HG03354 (cell line): ENCODE results near the gene C16orf92.

Source experiments
- ATAC-seq: cut with Tn5 transposase; IDR thresholded peaks from one replicate; pipeline ENCODE4 v1.9.1; 2021; ENCODE audit warnings: mild to moderate bottlenecking; ENCODE audit not compliant: unreplicated experiment, poor library complexity, severe bottlenecking

The C16orf92 gene

GRCh38 chr16:30022887-30023286, at the start of gene C16orf92:
C16orf92 (plus strand) TSS chr16:30023198; CDS start chr16:30023341, 143 bp downstream.
- ATAC-seq, result no peak

GRCh38 chr16:29973384-29974246, 49.4 kb upstream of the C16orf92 start, which contains the start of gene TAOK2:
TAOK2 (plus strand) TSS chr16:29973868; CDS start chr16:29977773, 3,905 bp downstream.
- peak; percentile 93 for ATAC-seq

GRCh38 chr16:29974291-29975133, 48.5 kb upstream of the C16orf92 start:
- no peak for ATAC-seq

GRCh38 chr16:29975134-29975538, 47.9 kb upstream of the C16orf92 start:
- no peak for ATAC-seq

GRCh38 chr16:29975811-29976511, 47.0 kb upstream of the C16orf92 start:
- ATAC-seq, result no peak

- no peak for ATAC-seq
Observed at GRCh38 chr16:29977063-29977825, 45.8 kb upstream of the C16orf92 start.

GRCh38 chr16:29978081-29978480, 44.9 kb upstream of the C16orf92 start:
- ATAC-seq, result no peak

- ATAC-seq, result no peak
Observed at GRCh38 chr16:29978564-29979270, 44.3 kb upstream of the C16orf92 start.

GRCh38 chr16:29982560-29983419, 40.2 kb upstream of the C16orf92 start:
- ATAC-seq, result no peak

GRCh38 chr16:29983420-29984136, 39.4 kb upstream of the C16orf92 start:
- ATAC-seq, result no peak

GRCh38 chr16:29984137-29984763, 38.7 kb upstream of the C16orf92 start:
- no peak for ATAC-seq

- ATAC-seq, result no peak
Observed at GRCh38 chr16:29984764-29985147, 38.2 kb upstream of the C16orf92 start.

- ATAC-seq, result no peak
Observed at GRCh38 chr16:29985271-29985811, 37.7 kb upstream of the C16orf92 start.

- ATAC-seq, result no peak
Observed at GRCh38 chr16:29986231-29986630, 36.8 kb upstream of the C16orf92 start.

- ATAC-seq, result no peak
Observed at GRCh38 chr16:29986931-29987330, 36.1 kb upstream of the C16orf92 start.

GRCh38 chr16:29987371-29988085, 35.5 kb upstream of the C16orf92 start:
- no peak for ATAC-seq
